Hepatocyte (in vitro differentiated cells): ENCODE measurements around the gene PCSK6.

Experiments used
- CTCF ChIP-seq: fragments of 200-600 bp; sonication (generic); IDR thresholded peaks from 2 replicates; pipeline ENCODE4 v1.5.1; 2016; ENCODE audit warnings: antibody characterized with exemption, mild to moderate bottlenecking; ENCODE audit not compliant: poor library complexity
- EZH2 ChIP-seq: fragments of 200-600 bp; sonication (generic); IDR thresholded peaks from 2 replicates; pipeline ENCODE4 v1.6.1; 2016; ENCODE audit warnings: antibody characterized with exemption, mild to moderate bottlenecking, borderline replicate concordance

- TF ChIP-seq CTCF (no peak), EZH2 (no peak)
These were observed 171.2 kb downstream of the PCSK6 start for GRCh38 chr15:101318147-101318819.
